ENCODE data around the gene ARHGAP28.

Gene ARHGAP28

GRCh38 chr18:6721755-6722154 lies 7.8 kb upstream of the ARHGAP28 start:
- no peak overlapping the region for H3K9ac ChIP-seq
- H3K4me1 ChIP-seq: no peaks in the 10 kb centered on the region
- no peaks in the 10 kb centered on the region for H3K36me3 ChIP-seq (ENCODE audit: control insufficient read depth, insufficient read depth, low read length)
- H2AFZ ChIP-seq: no peak overlapping the region
- H3K27ac ChIP-seq: no peak overlapping the region
- no peak overlapping the region for H3K4me3 ChIP-seq (ENCODE audit: low read depth, low read length)
- H3K27me3 ChIP-seq (ENCODE audit: control insufficient read depth, insufficient read depth, low read length): no peaks in the 10 kb centered on the region
- no peaks in the 10 kb centered on the region for H3K9me3 ChIP-seq (ENCODE audit: control insufficient read depth, low read length)
- no peaks in the 10 kb centered on the region for H3K79me2 ChIP-seq
- H3K4me2 ChIP-seq (ENCODE audit: low read length): no peak overlapping the region
- TF ChIP-seq CTCF (IDR thresholded peaks at IDR 0.05): no peak

GRCh38 chr18:6722690-6723089 lies 6.8 kb upstream of the ARHGAP28 start:
- no peaks in the 10 kb centered on the region for H3K79me2 ChIP-seq
- H3K36me3 ChIP-seq (ENCODE audit: control insufficient read depth, insufficient read depth, low read length): no peaks in the 10 kb centered on the region
- no peak overlapping the region for H2AFZ ChIP-seq
- H3K9me3 ChIP-seq (ENCODE audit: control insufficient read depth, low read length): no peaks in the 10 kb centered on the region
- no peak for TF ChIP-seq CTCF (IDR thresholded peaks at IDR 0.05)
- no peak overlapping the region for H3K27ac ChIP-seq
- no peak overlapping the region for H3K4me2 ChIP-seq (ENCODE audit: low read length)
- H3K9ac ChIP-seq: no peak overlapping the region
- no peak overlapping the region for H3K4me3 ChIP-seq (ENCODE audit: low read depth, low read length)
- H3K4me1 ChIP-seq: no peaks in the 10 kb centered on the region
- H3K27me3 ChIP-seq (ENCODE audit: control insufficient read depth, insufficient read depth, low read length): no peaks in the 10 kb centered on the region

- H3K27me3 ChIP-seq (ENCODE audit: control insufficient read depth, insufficient read depth, low read length): no peaks in the 10 kb centered on the region
- no peak overlapping the region for H3K4me2 ChIP-seq (ENCODE audit: low read length)
- H3K36me3 ChIP-seq (ENCODE audit: control insufficient read depth, insufficient read depth, low read length): no peaks in the 10 kb centered on the region
- H3K27ac ChIP-seq: no peak overlapping the region
- H2AFZ ChIP-seq: no peak overlapping the region
- no peaks in the 10 kb centered on the region for H3K4me1 ChIP-seq
- H3K79me2 ChIP-seq: no peaks in the 10 kb centered on the region
- H3K9me3 ChIP-seq (ENCODE audit: control insufficient read depth, low read length): no peaks in the 10 kb centered on the region
- H3K9ac ChIP-seq: no peak overlapping the region
- no peak for TF ChIP-seq CTCF (IDR thresholded peaks at IDR 0.05)
- no peak overlapping the region for H3K4me3 ChIP-seq (ENCODE audit: low read depth, low read length)
Measured at GRCh38 chr18:6724331-6724730, 5.2 kb upstream of the ARHGAP28 start.

- no peaks in the 10 kb centered on the region for H3K4me1 ChIP-seq
- no peak overlapping the region for H3K4me3 ChIP-seq (ENCODE audit: low read depth, low read length)
- peak overlapping the region; percentile 84 for H2AFZ ChIP-seq
- no peaks in the 10 kb centered on the region for H3K9me3 ChIP-seq (ENCODE audit: control insufficient read depth, low read length)
- no peaks in the 10 kb centered on the region for H3K79me2 ChIP-seq
- no peak overlapping the region for H3K27ac ChIP-seq
- H3K4me2 ChIP-seq (ENCODE audit: low read length): no peak overlapping the region
- H3K27me3 ChIP-seq (ENCODE audit: control insufficient read depth, insufficient read depth, low read length): no peaks in the 10 kb centered on the region
- H3K36me3 ChIP-seq (ENCODE audit: control insufficient read depth, insufficient read depth, low read length): no peaks in the 10 kb centered on the region
- TF ChIP-seq CTCF (IDR thresholded peaks at IDR 0.05): no peak
- no peak overlapping the region for H3K9ac ChIP-seq
Measured at GRCh38 chr18:6728331-6728730, 1.2 kb upstream of the ARHGAP28 start.

- Histone ChIP-seq H3K79me2 (no peaks in the 10 kb centered on the region), H3K27me3 (ENCODE audit: control insufficient read depth, insufficient read depth, low read length) (no peaks in the 10 kb centered on the region), H3K4me3 (ENCODE audit: low read depth, low read length) (peak overlapping the region; percentile 63), H3K4me1 (no peaks in the 10 kb centered on the region), H3K9me3 (ENCODE audit: control insufficient read depth, low read length) (no peaks in the 10 kb centered on the region), H3K9ac (no peak overlapping the region), H2AFZ (peak overlapping the region; percentile 84), H3K27ac (peak overlapping the region; percentile 73), H3K36me3 (ENCODE audit: control insufficient read depth, insufficient read depth, low read length) (no peaks in the 10 kb centered on the region), H3K4me2 (ENCODE audit: low read length) (peak overlapping the region; percentile 66)
- TF ChIP-seq CTCF (IDR thresholded peaks at IDR 0.05): no peak
Measured at GRCh38 chr18:6728809-6729246, 688 bp upstream of the ARHGAP28 start.
